H1 (cell line): ENCODE measurements around the gene RNF126. TPM values are rescaled to one million over a fixed set of nuclear protein-coding genes. Genes with fewer than 3 reads are reported as not detected.

Experiments used
- CTCF ChIA-PET: fragments of 300-600 bp; sonication (Branson Sonifier 250); formaldehyde crosslinking; loops from one replicate; lab custom pipeline; 2021; ENCODE audit not compliant: partially characterized antibody; lab: Charles Lee
- POLR2A ChIA-PET: fragments of 300-600 bp; sonication (Branson Sonifier 250); formaldehyde crosslinking; loops from one replicate; lab custom pipeline; 2021; ENCODE audit warnings: inconsistent platforms; ENCODE audit not compliant: partially characterized antibody; lab: Charles Lee
- DNase-seq, 2 experiments: peaks; one replicate each; pipeline versions ENCODE4 v3.0.0 to v3.0.0-alpha.2; 2010 to 2022; ENCODE audit warnings: low spot score in 2 of 2, low read depth in 1 of 2, mixed read lengths in 1 of 2
- FAIRE-seq: peaks from 2 replicates; lab custom pipeline; 2011; peaks lifted over from hg19 to GRCh38; lab: Jason Lieb, UNC
- H2AFZ ChIP-seq: 2 replicates; pipeline ENCODE4 v1.8.1; 2012; ENCODE audit warnings: low read length, inconsistent platforms
- H2AK5ac ChIP-seq: 2 replicates; pipeline ENCODE4 v1.6.1; 2013; ENCODE audit warnings: low read depth, low read length
- H2BK120ac ChIP-seq: replicated peaks from 2 replicates; pipeline ENCODE3; 2013; ENCODE audit warnings: low read depth, low read length, inconsistent platforms
- H2BK12ac ChIP-seq: 2 replicates; pipeline ENCODE4 v1.6.1; 2013; ENCODE audit warnings: low read depth, low read length
- H2BK15ac ChIP-seq: 2 replicates; pipeline ENCODE4 v1.6.1; 2013; ENCODE audit warnings: low read length
- H2BK20ac ChIP-seq: 2 replicates; pipeline ENCODE4 v1.6.1; 2013; ENCODE audit warnings: low read length
- H2BK5ac ChIP-seq: 2 replicates; pipeline ENCODE4 v1.6.1; 2013; ENCODE audit warnings: low read depth, low read length
- H3K14ac ChIP-seq: 2 replicates; pipeline ENCODE4 v1.6.1; 2013; ENCODE audit warnings: inconsistent platforms; ENCODE audit not compliant: insufficient read length
- H3K18ac ChIP-seq: 2 replicates; pipeline ENCODE4 v1.6.1; 2013; ENCODE audit warnings: low read length; ENCODE audit errors: extremely low read depth
- H3K23ac ChIP-seq: 2 replicates; pipeline ENCODE4 v1.6.1; 2013; ENCODE audit warnings: inconsistent platforms; ENCODE audit not compliant: insufficient read length
- H3K23me2 ChIP-seq: 2 replicates; pipeline ENCODE4 v1.6.1; 2013; ENCODE audit warnings: low read depth, low read length
- H3K27ac ChIP-seq: 2 replicates; pipeline ENCODE4 v1.6.1; 2011; ENCODE audit warnings: low read depth, low read length, inconsistent platforms
- H3K27me3 ChIP-seq, 4 experiments: replicated peaks in 1 of 4; 1 replicate in 1 of 4; 2 replicates in 3 of 4; pipeline versions ENCODE4 v1.6.1 to v1.8.1; 2011 to 2013; ENCODE audit warnings: low read length in 3 of 4, mild to moderate bottlenecking in 3 of 4, inconsistent platforms in 2 of 4, mixed read lengths in 2 of 4, moderate library complexity in 1 of 4; ENCODE audit not compliant: control insufficient read depth in 3 of 4, insufficient read depth in 3 of 4; ENCODE audit errors: extremely low read depth in 1 of 4
- H3K36me3 ChIP-seq, 4 experiments: 2 replicates each; pipeline versions ENCODE4 v1.6.1 to v1.8.1; 2011 to 2013; ENCODE audit warnings: mild to moderate bottlenecking in 4 of 4, low read length in 3 of 4, moderate library complexity in 2 of 4, control low read depth in 1 of 4, inconsistent platforms in 1 of 4; ENCODE audit not compliant: insufficient read depth in 4 of 4, control insufficient read depth in 2 of 4
- H3K4ac ChIP-seq: replicated peaks from 2 replicates; pipeline ENCODE3; 2013; ENCODE audit warnings: low read length, low read depth, mixed read lengths, inconsistent platforms; ENCODE audit not compliant: insufficient read length
- H3K4me1 ChIP-seq, 4 experiments: replicated peaks in 1 of 4; 1 replicate in 1 of 4; 2 replicates in 3 of 4; pipeline versions ENCODE4 v1.6.1 to v1.8.1; 2011 to 2013; ENCODE audit warnings: low read length in 3 of 4, inconsistent platforms in 2 of 4, mixed read lengths in 1 of 4; ENCODE audit not compliant: insufficient read depth in 4 of 4, control insufficient read depth in 3 of 4
- H3K4me2 ChIP-seq, 2 experiments: 2 replicates each; pipeline versions ENCODE4 v1.6.1 to v1.8.1; 2011 to 2013; ENCODE audit warnings: low read depth in 2 of 2, low read length in 2 of 2, control low read depth in 1 of 2, inconsistent platforms in 1 of 2, mild to moderate bottlenecking in 1 of 2; ENCODE audit not compliant: insufficient read depth in 1 of 2
- H3K4me3 ChIP-seq, 4 experiments: fragments of 200-600, 300-600 bp in 1 of 4; sonication (generic), shearing (Covaris generic), sonication (Bioruptor Twin) in 1 of 4; 2 replicates each; pipeline versions ENCODE4 v1.5.1 to v1.8.1; 2011 to 2016; ENCODE audit warnings: low read length in 4 of 4, low read depth in 3 of 4, control low read depth in 2 of 4, inconsistent platforms in 2 of 4, mild to moderate bottlenecking in 2 of 4, mixed read lengths in 1 of 4, moderate library complexity in 1 of 4; ENCODE audit not compliant: insufficient read depth in 2 of 4; ENCODE audit errors: extremely low read depth in 1 of 4
- H3K56ac ChIP-seq: replicated peaks from 2 replicates; pipeline ENCODE3; 2013; ENCODE audit warnings: low read depth, mild to moderate bottlenecking, mixed read lengths, low read length, inconsistent platforms; ENCODE audit not compliant: insufficient read length
- H3K79me1 ChIP-seq: 2 replicates; pipeline ENCODE4 v1.6.1; 2013; ENCODE audit warnings: low read depth, low read length, control low read depth
- H3K79me2 ChIP-seq, 2 experiments: 2 replicates each; pipeline versions ENCODE4 v1.6.1 to v1.8.1; 2012 to 2013; ENCODE audit warnings: low read length in 2 of 2, mild to moderate bottlenecking in 2 of 2, inconsistent platforms in 1 of 2; ENCODE audit not compliant: insufficient read depth in 2 of 2, control insufficient read depth in 1 of 2
- H3K9ac ChIP-seq, 4 experiments: replicated peaks in 1 of 4; 1 replicate in 1 of 4; 2 replicates in 3 of 4; pipeline versions ENCODE4 v1.6.1 to v1.8.1; 2011 to 2013; ENCODE audit warnings: low read depth in 3 of 4, low read length in 3 of 4, control low read depth in 2 of 4, mild to moderate bottlenecking in 2 of 4, moderate library complexity in 2 of 4, inconsistent platforms in 1 of 4; ENCODE audit errors: extremely low read depth in 1 of 4
- H3K9me3 ChIP-seq, 2 experiments: 2 replicates each; pipeline versions ENCODE4 v1.6.1 to v1.8.1; 2012 to 2013; ENCODE audit warnings: mild to moderate bottlenecking in 2 of 2, moderate library complexity in 2 of 2, control low read depth in 1 of 2, inconsistent platforms in 1 of 2, low read depth in 1 of 2, low read length in 1 of 2, mixed read lengths in 1 of 2; ENCODE audit not compliant: insufficient read depth in 2 of 2
- H4K20me1 ChIP-seq, 2 experiments: replicated peaks in 1 of 2; 2 replicates each; pipeline versions ENCODE3 to v1.8.1; 2011 to 2013; ENCODE audit warnings: inconsistent platforms in 2 of 2, low read length in 2 of 2, mild to moderate bottlenecking in 1 of 2; ENCODE audit not compliant: insufficient read depth in 2 of 2, control insufficient read depth in 1 of 2
- H4K5ac ChIP-seq: 2 replicates; pipeline ENCODE4 v1.6.1; 2013; ENCODE audit warnings: low read length, low read depth, mixed read lengths, inconsistent platforms; ENCODE audit not compliant: insufficient read length
- H4K8ac ChIP-seq: 2 replicates; pipeline ENCODE4 v1.8.0; 2013; ENCODE audit warnings: mild to moderate bottlenecking, moderate library complexity, low read length, inconsistent platforms; ENCODE audit not compliant: insufficient read depth; ENCODE audit errors: extremely low read depth
- H4K91ac ChIP-seq: replicated peaks from 2 replicates; pipeline ENCODE3; 2013; ENCODE audit warnings: low read length, mixed read lengths, inconsistent platforms; ENCODE audit not compliant: insufficient read length
- RXRA ChIP-seq: IDR thresholded peaks from 2 replicates; pipeline ENCODE4 v1.6.1; 2011; ENCODE audit warnings: low read depth, mild to moderate bottlenecking, low read length, moderate library complexity; ENCODE audit not compliant: insufficient read depth
- WGBS, 2 experiments: shearing (Covaris generic) in 1 of 2; methylation state at CpG; one replicate each; pipeline versions ENCODE4 v1.1.6 to v1.1.7; 2013 to 2015; ENCODE audit warnings: low lambda C conversion rate in 2 of 2, mixed read lengths in 2 of 2, inconsistent platforms in 1 of 2, low coverage in 1 of 2, missing lambda C conversion rate in 1 of 2; ENCODE audit not compliant: insufficient replicate concordance in 2 of 2, insufficient coverage in 1 of 2, insufficient read length in 1 of 2; ENCODE audit errors: extremely low coverage in 1 of 2, missing lambda C conversion rate in 1 of 2; 5-methylcytosine and 5-hydroxymethylcytosine counted together
- polyA plus RNA-seq, 7 experiments: library from polyadenylated mRNA; depleted of rRNA in 3 of 7; stranded (reverse) in 5 of 7; unstranded in 2 of 7; fragments of >200 nt in 5 of 7; fragments of 200-250 nt in 2 of 7; gene quantifications; 1 replicate in 5 of 7; 2 replicates in 1 of 7; 4 replicates in 1 of 7; pipeline versions ENCODE4 v1.2.1 to v1.2.3, GENCODE V29; 2011 to 2013; ENCODE audit warnings: missing spikeins in 2 of 7, mixed read lengths in 2 of 7
- total RNA-seq: library from RNA; stranded (reverse); fragmentation: NEBNext Ultra II Directional; extraction: Animal tissue kit (Norgen Biotek cat#: 25700); gene quantifications from 2 replicates; pipeline ENCODE4 v1.2.1, GENCODE V29; 2021

Gene RNF126
- total and polyA plus RNA-seq, 2 of the 8 experiments (the other 6 are each of a cell fraction or from before 2014, with no cell fraction given) = 21.8 to 68.0 TPM

GRCh38 chr19:676339-677105, 13.5 kb upstream of the RNF126 start, which contains the start of gene FSTL3:
Gene FSTL3 (plus strand): TSS chr19:676392. CDS start chr19:676424, 32 bp downstream.
- Histone ChIP-seq H3K14ac (no peak within 1 kb of the TSS), H4K20me1 (peaks cover 0 to 7% of the 10 kb centered on the region in 2 experiments), H2AK5ac (no peak within 1 kb of the TSS), H3K36me3 (no peaks in the 10 kb centered on the region), H3K27ac (no peak within 1 kb of the TSS), H4K8ac (no peak within 1 kb of the TSS; the same call in none of the 2 replicates), H3K4me1 (peaks cover 0 to 10% (median 1%) of the 10 kb centered on the region in 4 experiments; a peak in 4 of 7 replicates), H3K18ac (no peak within 1 kb of the TSS), H3K4me2 (peak within 1 kb of the TSS; percentile 24 to 57; a peak in 3 of 4 replicates), H4K91ac (no peak within 1 kb of the TSS), H3K4ac (no peak within 1 kb of the TSS), H3K79me1 (0 out of 2 replicates have a peak, but pooled peaks cover 3% of the 10 kb centered on the region), H3K56ac (no peak within 1 kb of the TSS), H3K9me3 (no peaks in the 10 kb centered on the region), H3K4me3 (peak within 1 kb of the TSS in 2 of 4 experiments; percentile 15 to 43; a peak in 2 of 8 replicates), H2BK15ac (no peak within 1 kb of the TSS), H3K23ac (no peak within 1 kb of the TSS), H4K5ac (no peak within 1 kb of the TSS), H2BK5ac (no peak within 1 kb of the TSS), H3K79me2 (no peaks in the 10 kb centered on the region), H3K23me2 (peaks cover 6% of the 10 kb centered on the region; the same call in 1 of the 2 replicates), H2AFZ (no peak within 1 kb of the TSS), H3K9ac (no peak within 1 kb of the TSS), H3K27me3 (peaks cover 0 to 22% (median 10%) of the 10 kb centered on the region in 4 experiments; a peak in 5 of 7 replicates), H2BK120ac (no peak within 1 kb of the TSS), H2BK12ac (no peak within 1 kb of the TSS), H2BK20ac (no peak within 1 kb of the TSS)
- FAIRE-seq = no peak
- POLR2A ChIA-PET = interaction anchor here (1.1 to 1.4 kb wide), 2 partner anchors 14 to 32 kb away, joined by 3 to 5 read pairs; partner anchors contain the start of gene PALM
- no peak for DNase-seq
- CTCF ChIA-PET = interaction anchor here (0.6 to 1.3 kb wide), 5 partner anchors 8 to 91 kb away, joined by 3 to 5 read pairs (median 3); no protein-coding TSS in a partner anchor
- no peak for TF ChIP-seq RXRA
- WGBS, 2 experiments = 72% methylated on average over 16 of the region's 63 CpGs; no CpG with 5 or more reads in 1 of the 2 experiments
